Esophagus squamous epithelium (tissue), 4 donors: ENCODE data around the gene PLCB2.

ENCODE experiments used
- POLR2A ChIP-seq, 4 donors: fragments of 450-650 bp; IDR thresholded peaks; one replicate each; pipeline ENCODE4 v1.6.1; 2017; ENCODE audit warnings: antibody characterized with exemption in 4 of 4, mild to moderate bottlenecking in 4 of 4, moderate library complexity in 3 of 4
- TF ChIP-seq, protein P1 (sequence below), 6 experiments: fragments of 450-650 bp in 4 of 6; fragments of 200-600 bp in 2 of 6; sonication (generic) in 2 of 6; IDR thresholded peaks; one replicate each; pipeline ENCODE4 v1.5.1; 2016 to 2019; ENCODE audit warnings: antibody characterized with exemption in 6 of 6, mild to moderate bottlenecking in 4 of 6, moderate library complexity in 4 of 6

DNA sequence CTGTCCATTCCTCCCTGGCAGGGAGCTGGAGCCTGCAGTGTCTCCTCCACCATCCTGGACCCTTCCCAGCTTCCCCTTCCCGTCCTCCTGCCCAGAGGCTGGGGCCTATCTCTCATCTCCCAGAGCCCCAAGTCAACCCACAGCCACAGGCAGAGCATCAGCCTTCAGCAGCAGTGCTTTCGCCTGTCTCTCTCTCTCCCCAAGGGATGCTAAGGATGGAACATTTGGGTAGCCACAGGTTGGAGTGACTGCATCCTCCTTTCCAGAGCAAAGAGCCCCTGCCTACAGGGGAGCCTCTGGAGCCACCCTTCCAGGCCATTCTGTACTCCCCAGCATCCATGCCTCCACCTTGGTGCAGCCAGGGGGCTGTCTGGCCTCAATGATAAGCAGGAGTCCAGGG is 4.2 kb downstream of the PLCB2 start:
- TF ChIP-seq POLR2A (IDR thresholded peaks at IDR 0.05), result no peak
- TF ChIP-seq, protein P1, sequence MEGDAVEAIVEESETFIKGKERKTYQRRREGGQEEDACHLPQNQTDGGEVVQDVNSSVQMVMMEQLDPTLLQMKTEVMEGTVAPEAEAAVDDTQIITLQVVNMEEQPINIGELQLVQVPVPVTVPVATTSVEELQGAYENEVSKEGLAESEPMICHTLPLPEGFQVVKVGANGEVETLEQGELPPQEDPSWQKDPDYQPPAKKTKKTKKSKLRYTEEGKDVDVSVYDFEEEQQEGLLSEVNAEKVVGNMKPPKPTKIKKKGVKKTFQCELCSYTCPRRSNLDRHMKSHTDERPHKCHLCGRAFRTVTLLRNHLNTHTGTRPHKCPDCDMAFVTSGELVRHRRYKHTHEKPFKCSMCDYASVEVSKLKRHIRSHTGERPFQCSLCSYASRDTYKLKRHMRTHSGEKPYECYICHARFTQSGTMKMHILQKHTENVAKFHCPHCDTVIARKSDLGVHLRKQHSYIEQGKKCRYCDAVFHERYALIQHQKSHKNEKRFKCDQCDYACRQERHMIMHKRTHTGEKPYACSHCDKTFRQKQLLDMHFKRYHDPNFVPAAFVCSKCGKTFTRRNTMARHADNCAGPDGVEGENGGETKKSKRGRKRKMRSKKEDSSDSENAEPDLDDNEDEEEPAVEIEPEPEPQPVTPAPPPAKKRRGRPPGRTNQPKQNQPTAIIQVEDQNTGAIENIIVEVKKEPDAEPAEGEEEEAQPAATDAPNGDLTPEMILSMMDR (IDR thresholded peaks at IDR 0.05), result no peak
